ENCODE results near the gene TAF10. TPM values are rescaled to one million over a fixed set of nuclear protein-coding genes. Genes with fewer than 3 reads are reported as not detected.

TAF10 gene
- total RNA-seq, 2 experiments from 2014 or later: 154 to 164 TPM

DNA sequence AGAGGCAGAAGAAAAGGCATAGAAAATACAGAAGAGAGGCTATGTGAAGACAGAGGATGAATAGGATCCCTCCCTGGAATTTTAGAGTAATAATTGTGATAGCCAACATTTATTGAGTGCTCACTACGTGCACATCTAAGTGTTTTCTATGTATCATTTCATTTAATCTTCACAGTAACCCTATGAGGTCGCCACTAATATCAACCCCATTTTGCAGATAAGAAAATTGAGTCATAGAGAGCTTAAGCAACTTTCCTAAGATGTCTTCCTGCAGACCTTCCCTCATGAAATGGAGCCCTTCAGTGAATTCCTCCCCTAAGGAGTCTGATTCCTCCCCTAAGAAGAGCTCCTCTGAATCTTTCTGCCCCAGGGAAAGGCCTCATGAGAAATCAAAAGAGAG, 46.7 kb downstream of the TAF10 start:
- intact Hi-C loops (cut with DNase I, micrococcal nuclease): no loop called here
- ChIA-PET CTCF (no interaction called here), POLR2A (no interaction called here)
- Histone ChIP-seq H3K27me3 (ENCODE audit: control insufficient read depth in 1 of 2, insufficient read depth in 2 of 2, low read length in 2 of 2) (no peaks in the 10 kb centered on the region), H3K36me3 (ENCODE audit: insufficient read depth, low read length) (peaks cover 11% of the 10 kb centered on the region), H3K27ac (ENCODE audit: low read depth in 1 of 2, low read length in 2 of 2) (no peak overlapping the region), H3K4me1 (ENCODE audit: insufficient read depth, low read length) (no peaks in the 10 kb centered on the region), H3K9me3 (ENCODE audit: control insufficient read depth in 1 of 2, insufficient read depth in 1 of 2, low read length in 2 of 2) (no peaks in the 10 kb centered on the region), H3K4me3 (ENCODE audit: low read length) (no peak overlapping the region)
- H3K4me3 Mint-ChIP-seq: no peak overlapping the region
- H3K9me3 Mint-ChIP-seq: no peaks in the 10 kb centered on the region
- no peaks in the 10 kb centered on the region for H3K4me1 Mint-ChIP-seq (ENCODE audit: low read depth)
- peaks cover 29% of the 10 kb centered on the region for H3K36me3 Mint-ChIP-seq (ENCODE audit: low read depth)
- no peak overlapping the region for H3K27ac Mint-ChIP-seq
- no peaks in the 10 kb centered on the region for H3K27me3 Mint-ChIP-seq
- ATAC-seq (ENCODE audit: poor library complexity) (no peak), DNase-seq (no peak)
- TF ChIP-seq, protein P1, sequence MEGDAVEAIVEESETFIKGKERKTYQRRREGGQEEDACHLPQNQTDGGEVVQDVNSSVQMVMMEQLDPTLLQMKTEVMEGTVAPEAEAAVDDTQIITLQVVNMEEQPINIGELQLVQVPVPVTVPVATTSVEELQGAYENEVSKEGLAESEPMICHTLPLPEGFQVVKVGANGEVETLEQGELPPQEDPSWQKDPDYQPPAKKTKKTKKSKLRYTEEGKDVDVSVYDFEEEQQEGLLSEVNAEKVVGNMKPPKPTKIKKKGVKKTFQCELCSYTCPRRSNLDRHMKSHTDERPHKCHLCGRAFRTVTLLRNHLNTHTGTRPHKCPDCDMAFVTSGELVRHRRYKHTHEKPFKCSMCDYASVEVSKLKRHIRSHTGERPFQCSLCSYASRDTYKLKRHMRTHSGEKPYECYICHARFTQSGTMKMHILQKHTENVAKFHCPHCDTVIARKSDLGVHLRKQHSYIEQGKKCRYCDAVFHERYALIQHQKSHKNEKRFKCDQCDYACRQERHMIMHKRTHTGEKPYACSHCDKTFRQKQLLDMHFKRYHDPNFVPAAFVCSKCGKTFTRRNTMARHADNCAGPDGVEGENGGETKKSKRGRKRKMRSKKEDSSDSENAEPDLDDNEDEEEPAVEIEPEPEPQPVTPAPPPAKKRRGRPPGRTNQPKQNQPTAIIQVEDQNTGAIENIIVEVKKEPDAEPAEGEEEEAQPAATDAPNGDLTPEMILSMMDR (IDR thresholded peaks at IDR 0.05): no peak

DNA sequence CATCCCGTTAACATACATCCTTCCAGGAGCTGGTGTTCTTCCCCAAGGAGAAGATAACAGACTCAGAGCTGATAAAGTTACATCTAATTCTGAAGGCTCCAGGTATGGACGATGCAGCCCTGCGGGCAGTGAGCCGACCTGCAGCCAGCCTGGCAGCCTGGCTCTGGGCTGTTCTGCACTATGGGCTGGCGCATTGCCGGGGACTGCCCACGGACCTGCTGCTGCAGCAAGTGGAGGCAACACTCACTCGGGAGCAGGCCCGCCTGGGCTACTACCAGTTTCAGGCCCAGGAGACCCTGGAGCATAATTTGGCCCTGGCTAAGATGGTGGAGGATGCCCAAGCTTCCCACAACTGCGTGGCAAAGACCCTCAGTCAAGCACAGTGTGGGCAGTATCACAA, 48.3 kb downstream of the TAF10 start:
- Mint-ChIP-seq H3K9me3 (no peaks in the 10 kb centered on the region), H3K27ac (no peak overlapping the region), H3K27me3 (no peaks in the 10 kb centered on the region), H3K4me1 (ENCODE audit: low read depth) (no peaks in the 10 kb centered on the region), H3K4me3 (no peak overlapping the region), H3K36me3 (ENCODE audit: low read depth) (peaks cover 37% of the 10 kb centered on the region)
- ATAC-seq (ENCODE audit: poor library complexity) (no peak), DNase-seq (no peak)
- Histone ChIP-seq H3K27ac (ENCODE audit: low read depth in 1 of 2, low read length in 2 of 2) (no peak overlapping the region), H3K4me3 (ENCODE audit: low read length) (no peak overlapping the region), H3K4me1 (ENCODE audit: insufficient read depth, low read length) (no peaks in the 10 kb centered on the region), H3K36me3 (ENCODE audit: insufficient read depth, low read length) (peaks cover 11% of the 10 kb centered on the region), H3K27me3 (ENCODE audit: control insufficient read depth in 1 of 2, insufficient read depth in 2 of 2, low read length in 2 of 2) (no peaks in the 10 kb centered on the region), H3K9me3 (ENCODE audit: control insufficient read depth in 1 of 2, insufficient read depth in 1 of 2, low read length in 2 of 2) (no peaks in the 10 kb centered on the region)
- CTCF ChIA-PET: no interaction called here
- intact Hi-C loops (cut with DNase I, micrococcal nuclease): no loop called here
- TF ChIP-seq, protein P1 (IDR thresholded peaks at IDR 0.05): no peak
- POLR2A ChIA-PET: no interaction called here

DNA sequence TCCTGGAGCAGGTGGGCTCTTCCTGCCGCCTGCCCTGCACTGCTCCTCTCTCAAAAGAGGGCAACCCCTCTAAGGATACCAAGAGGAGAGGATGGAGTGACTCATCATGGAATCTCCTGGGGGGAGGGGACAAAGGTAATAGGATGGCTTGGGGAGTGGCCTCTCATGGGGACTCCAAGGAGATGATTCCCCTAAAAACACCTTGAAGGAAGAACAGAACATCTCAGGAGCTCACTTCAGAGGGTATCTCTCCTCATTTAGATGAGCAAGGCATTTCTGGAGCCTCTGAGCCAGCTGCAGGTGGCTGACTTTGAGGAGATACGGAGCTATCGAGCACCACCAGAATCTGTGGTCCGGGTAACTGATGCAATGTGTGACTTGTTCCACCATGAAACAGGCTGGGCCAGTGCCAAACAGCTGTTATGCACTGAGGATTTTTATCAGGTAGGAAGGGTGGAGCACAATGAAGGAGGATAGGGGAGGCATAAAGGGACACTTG, 48.8 kb downstream of the TAF10 start:
- ChIA-PET CTCF (no interaction called here), POLR2A (interaction anchor here (1.2 kb wide), 1 partner anchor 39 kb away, joined by 3 read pairs; no protein-coding TSS in a partner anchor)
- intact Hi-C loops (cut with DNase I, micrococcal nuclease): no loop called here
- TF ChIP-seq, protein P1 (IDR thresholded peaks at IDR 0.05): no peak
- H3K36me3 ChIP-seq (ENCODE audit: insufficient read depth, low read length): peaks cover 11% of the 10 kb centered on the region
- no peaks in the 10 kb centered on the region for H3K27me3 ChIP-seq (ENCODE audit: control insufficient read depth in 1 of 2, insufficient read depth in 2 of 2, low read length in 2 of 2)
- Mint-ChIP-seq H3K27me3 (no peaks in the 10 kb centered on the region), H3K9me3 (no peaks in the 10 kb centered on the region), H3K27ac (no peak overlapping the region), H3K4me3 (no peak overlapping the region), H3K36me3 (ENCODE audit: low read depth) (peaks cover 34% of the 10 kb centered on the region), H3K4me1 (ENCODE audit: low read depth) (no peaks in the 10 kb centered on the region)
- H3K9me3 ChIP-seq (ENCODE audit: control insufficient read depth in 1 of 2, insufficient read depth in 1 of 2, low read length in 2 of 2): no peaks in the 10 kb centered on the region
- no peaks in the 10 kb centered on the region for H3K4me1 ChIP-seq (ENCODE audit: insufficient read depth, low read length)
- no peak overlapping the region for H3K4me3 ChIP-seq (ENCODE audit: low read length)
- ATAC-seq (ENCODE audit: poor library complexity) (no peak), DNase-seq (no peak)
- no peak overlapping the region for H3K27ac ChIP-seq (ENCODE audit: low read depth in 1 of 2, low read length in 2 of 2)

All from CD4-positive, alpha-beta T cell (primary cell).